Activated CD4-positive, alpha-beta T cell treated with anti-CD3 and anti-CD28 coated beads, Interleukin-2, amount 10 ng/mL, durations not matched to agents 7 days and 5 days (primary cell): Measurements from ENCODE around the gene LNPEP. TPM values are rescaled to one million over a fixed set of nuclear protein-coding genes. Genes with fewer than 3 reads are reported as not detected.

Source experiments
- CTCF ChIA-PET: fragments of 350-600 bp; sonication (Branson Sonifier 250); formaldehyde crosslinking; loops from one replicate; lab custom pipeline; 2021; ENCODE audit warnings: antibody characterized with exemption; lab: Charles Lee
- POLR2A ChIA-PET: fragments of 350-600 bp; sonication (Branson Sonifier 250); formaldehyde crosslinking; loops from one replicate; lab custom pipeline; 2021; ENCODE audit warnings: antibody characterized with exemption; lab: Charles Lee
- DNase-seq: peaks from one replicate; pipeline ENCODE4 v3.0.0-alpha.2; 2020
- H3K27ac Mint-ChIP-seq: one replicate; pipeline ENCODE4 v1.8.0; 2021; ENCODE audit warnings: mild to moderate bottlenecking, moderate library complexity, mixed read lengths
- H3K27me3 Mint-ChIP-seq: one replicate; pipeline ENCODE4 v1.8.0; 2021; ENCODE audit warnings: mixed read lengths
- H3K36me3 Mint-ChIP-seq: one replicate; pipeline ENCODE4 v1.8.0; 2021; ENCODE audit warnings: low read depth, mixed read lengths
- H3K4me1 Mint-ChIP-seq: one replicate; pipeline ENCODE4 v1.8.0; 2021; ENCODE audit warnings: mixed read lengths
- H3K4me3 Mint-ChIP-seq: one replicate; pipeline ENCODE4 v1.8.0; 2021; ENCODE audit warnings: mild to moderate bottlenecking, moderate library complexity, mixed read lengths
- H3K9me3 Mint-ChIP-seq: one replicate; pipeline ENCODE4 v1.8.0; 2021; ENCODE audit warnings: mixed read lengths
- total RNA-seq, 2 experiments: library from RNA; stranded (reverse); gene quantifications; one replicate each; pipeline ENCODE4 v1.2.3, GENCODE V29; 2021

The LNPEP gene
- total RNA-seq, 2 experiments from 2014 or later, result 91.4 to 97.2 TPM

DNA sequence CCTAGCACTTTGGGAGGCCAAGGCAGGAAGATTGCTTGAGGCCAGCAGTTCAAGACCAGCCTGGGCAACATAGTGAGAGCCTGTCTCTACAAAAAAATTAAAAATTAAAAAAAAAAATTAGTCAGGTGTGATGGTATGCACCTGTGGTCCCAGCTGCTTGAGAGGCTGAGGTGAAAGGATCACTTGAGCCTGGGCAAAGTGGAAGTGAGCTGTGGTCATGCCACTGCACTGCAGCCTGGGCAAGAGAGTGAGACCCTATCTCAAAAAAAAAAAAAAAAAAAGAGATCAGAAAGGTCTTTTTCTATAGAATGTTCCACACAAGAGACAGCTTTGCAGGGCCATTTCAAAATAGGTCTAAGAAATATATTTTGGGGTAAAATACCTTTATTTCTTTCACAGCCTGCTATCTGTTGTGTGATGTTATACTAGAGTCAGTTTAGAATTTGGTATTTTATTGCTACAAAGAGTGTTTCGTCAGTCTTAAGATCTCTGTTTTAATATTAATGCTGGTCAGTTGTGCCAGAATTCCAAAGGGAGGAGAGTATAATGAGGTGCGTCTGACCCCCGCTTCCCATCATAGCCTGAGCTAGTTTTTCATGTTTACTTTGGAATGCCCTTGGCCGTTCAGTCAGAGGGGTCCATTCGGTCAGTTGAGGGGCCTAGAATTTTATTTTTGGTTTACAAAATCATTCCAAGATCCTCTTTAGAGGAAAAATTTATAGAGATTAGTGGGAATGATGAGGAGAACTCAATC lies 9.4 kb downstream of the LNPEP start:
- Mint-ChIP-seq H3K36me3 (peaks cover 59% of the 10 kb centered on the region), H3K27ac (peak overlapping the region; percentile 25), H3K9me3 (peaks cover 6% of the 10 kb centered on the region), H3K4me3 (no peak overlapping the region), H3K27me3 (no peaks in the 10 kb centered on the region), H3K4me1 (peaks cover 54% of the 10 kb centered on the region)
- no peak for DNase-seq
- POLR2A ChIA-PET, result no interaction called here
- CTCF ChIA-PET, result interaction anchor here (0.6 to 1.9 kb wide), 5 partner anchors 9 to 107 kb away, joined by 3 to 5 read pairs (median 3); partner anchors contain the start of gene LNPEP

- no peak for DNase-seq
- Mint-ChIP-seq H3K9me3 (peaks cover 6% of the 10 kb centered on the region), H3K27ac (no peak overlapping the region), H3K4me1 (peaks cover 47% of the 10 kb centered on the region), H3K27me3 (no peaks in the 10 kb centered on the region), H3K36me3 (peaks cover 58% of the 10 kb centered on the region), H3K4me3 (no peak overlapping the region)
- CTCF ChIA-PET, result interaction anchor here (1.2 to 1.9 kb wide), 3 partner anchors 10 to 16 kb away, joined by 3 to 5 read pairs (median 3); partner anchors contain the start of gene LNPEP
- POLR2A ChIA-PET, result no interaction called here
Measured at GRCh38 chr5:96946381-96946780, 10.5 kb downstream of the LNPEP start.

DNA sequence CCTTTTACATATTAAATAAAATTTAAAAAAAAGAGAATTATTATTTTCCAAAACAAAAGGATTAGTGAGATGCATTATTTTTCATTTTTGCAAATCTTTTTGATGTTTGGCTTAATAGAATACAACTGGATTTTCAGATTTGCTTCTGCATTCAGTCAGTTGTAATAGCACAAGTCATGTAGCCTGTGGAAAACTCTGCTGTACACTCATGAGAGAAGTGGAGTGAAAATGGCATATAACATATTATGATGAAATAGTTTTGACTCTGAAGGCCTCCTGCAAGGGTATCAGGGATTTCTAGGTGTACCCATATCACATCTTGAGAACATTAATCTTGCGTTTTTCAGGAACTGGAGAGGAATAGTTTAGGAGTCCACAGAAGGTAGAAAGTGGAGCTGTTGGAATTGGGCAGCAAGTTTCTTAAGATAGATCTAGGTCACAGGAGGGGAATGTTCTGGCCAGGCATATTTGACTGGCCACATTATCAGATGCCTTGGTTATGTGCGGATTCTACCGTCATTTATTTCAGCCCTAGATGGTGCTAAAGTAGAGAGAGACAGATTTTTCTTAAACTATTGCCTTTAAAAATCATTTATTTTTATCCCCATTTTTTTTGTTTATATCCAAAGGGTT lies 16.4 kb downstream of the LNPEP start:
- ChIA-PET POLR2A (no interaction called here), CTCF (interaction anchor here (0.7 kb wide), 1 partner anchor 190 kb away, joined by 3 read pairs; the partner anchor contains the start of gene LIX1)
- H3K9me3 Mint-ChIP-seq, result peaks cover 6% of the 10 kb centered on the region
- peaks cover 57% of the 10 kb centered on the region for H3K4me1 Mint-ChIP-seq
- no peaks in the 10 kb centered on the region for H3K27me3 Mint-ChIP-seq
- no peak overlapping the region for H3K4me3 Mint-ChIP-seq
- DNase-seq, result no peak
- H3K27ac Mint-ChIP-seq, result no peak overlapping the region
- peaks cover 54% of the 10 kb centered on the region for H3K36me3 Mint-ChIP-seq

DNA sequence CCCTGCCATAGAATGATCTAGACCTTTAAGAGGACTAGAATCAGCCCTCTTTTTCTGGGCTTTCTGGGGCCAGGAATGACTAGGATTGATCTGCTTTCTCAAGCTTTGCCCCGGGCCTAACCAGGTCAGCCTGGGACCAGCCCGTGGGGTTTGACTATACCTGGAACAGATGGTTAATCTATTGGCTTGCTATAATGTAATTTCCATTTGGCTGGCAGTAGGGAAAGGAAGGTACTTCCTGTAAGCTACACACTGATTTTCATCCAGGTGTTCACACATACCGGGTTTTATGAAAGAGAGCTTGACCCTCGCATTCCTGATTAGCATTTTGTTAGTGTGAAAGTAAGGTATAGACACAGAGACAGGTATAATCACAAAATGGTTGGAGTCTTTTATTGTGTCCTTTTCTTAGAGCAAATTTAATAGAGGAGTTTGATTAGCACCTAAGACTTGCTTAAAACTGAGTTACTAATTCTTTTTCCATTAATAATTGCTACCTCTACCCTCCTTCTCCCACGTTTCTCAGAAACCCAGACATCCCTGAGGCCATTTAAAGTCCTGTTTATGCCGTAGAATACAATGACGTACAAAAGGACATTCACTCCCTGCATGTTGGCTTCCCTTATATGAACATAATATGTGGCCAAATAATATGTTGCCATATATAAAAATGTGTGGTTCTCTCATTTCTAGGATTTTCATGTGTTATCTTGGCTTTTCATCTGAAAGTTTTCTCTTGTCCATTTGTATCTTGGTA lies 17.3 kb downstream of the LNPEP start:
- Mint-ChIP-seq H3K27ac (no peak overlapping the region), H3K4me3 (no peak overlapping the region), H3K27me3 (no peaks in the 10 kb centered on the region), H3K36me3 (peaks cover 53% of the 10 kb centered on the region), H3K9me3 (peaks cover 6% of the 10 kb centered on the region), H3K4me1 (peaks cover 62% of the 10 kb centered on the region)
- ChIA-PET CTCF (interaction anchor here (0.7 kb wide), 1 partner anchor 79 kb away, joined by 4 read pairs; no protein-coding TSS in a partner anchor), POLR2A (no interaction called here)
- DNase-seq, result no peak

GRCh38 chr5:96957254-96958049 lies 21.6 kb downstream of the LNPEP start:
- ChIA-PET CTCF (interaction anchor here (0.7 to 1.3 kb wide), 4 partner anchors 9 to 89 kb away, joined by 3 to 4 read pairs (median 3); no protein-coding TSS in a partner anchor), POLR2A (no interaction called here)
- H3K4me1 Mint-ChIP-seq, result peaks cover 74% of the 10 kb centered on the region
- H3K36me3 Mint-ChIP-seq, result peaks cover 35% of the 10 kb centered on the region
- H3K4me3 Mint-ChIP-seq, result peak overlapping the region; percentile 52
- no peaks in the 10 kb centered on the region for H3K27me3 Mint-ChIP-seq
- no peaks in the 10 kb centered on the region for H3K9me3 Mint-ChIP-seq
- no peak for DNase-seq
- peak overlapping the region; percentile 86 for H3K27ac Mint-ChIP-seq

GRCh38 chr5:96958977-96959376 lies 23.1 kb downstream of the LNPEP start:
- H3K4me3 Mint-ChIP-seq, result no peak overlapping the region
- DNase-seq, result no peak
- H3K27ac Mint-ChIP-seq, result peak overlapping the region; percentile 66
- POLR2A ChIA-PET, result no interaction called here
- peaks cover 74% of the 10 kb centered on the region for H3K4me1 Mint-ChIP-seq
- CTCF ChIA-PET, result interaction anchor here (1.0 kb wide), 1 partner anchor 28 kb away, joined by 3 read pairs; no protein-coding TSS in a partner anchor
- H3K27me3 Mint-ChIP-seq, result no peaks in the 10 kb centered on the region
- no peaks in the 10 kb centered on the region for H3K9me3 Mint-ChIP-seq
- peaks cover 46% of the 10 kb centered on the region for H3K36me3 Mint-ChIP-seq

DNA sequence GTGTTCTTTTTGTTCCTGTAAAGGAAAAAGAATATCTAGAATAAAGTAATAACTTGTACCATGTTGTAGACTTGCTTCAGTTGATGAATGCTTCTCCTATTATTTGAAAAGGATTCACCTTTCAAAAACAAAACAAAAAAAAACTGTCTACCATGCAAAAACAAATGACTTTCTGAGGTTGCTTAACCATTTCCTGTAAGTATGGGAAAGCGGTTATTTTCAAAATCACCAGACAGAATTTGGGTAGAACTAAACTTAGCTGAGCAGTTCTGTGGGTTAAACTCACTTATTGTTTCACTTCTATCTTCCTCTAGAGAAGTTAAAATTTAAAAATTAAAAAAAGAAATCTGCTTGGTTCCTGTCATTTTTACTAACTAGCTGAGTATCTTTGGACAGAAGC lies 25.2 kb downstream of the LNPEP start:
- Mint-ChIP-seq H3K4me3 (peak overlapping the region; percentile 71), H3K4me1 (peaks cover 78% of the 10 kb centered on the region)

DNA sequence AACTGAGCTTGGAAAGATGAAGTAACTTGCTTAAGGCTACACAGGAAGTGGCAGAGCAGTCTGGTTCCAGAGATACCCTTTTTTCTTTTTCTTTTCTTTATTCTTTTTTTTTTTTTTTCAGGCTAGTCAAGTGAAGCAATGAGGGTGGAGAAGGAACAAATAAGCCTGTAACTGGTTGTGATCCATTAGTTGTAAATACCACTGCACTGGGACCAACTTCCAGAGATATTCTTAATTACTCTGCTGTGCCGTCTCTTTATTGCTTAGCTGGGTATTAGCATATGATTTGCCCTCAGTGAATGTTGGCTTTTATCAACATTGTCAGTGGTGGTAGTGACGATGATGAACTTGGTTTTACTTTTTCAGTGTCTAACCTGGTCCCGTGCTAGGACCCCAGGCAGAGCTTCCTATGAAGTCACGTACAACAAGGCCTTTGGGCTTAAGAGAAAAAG lies 26.7 kb downstream of the LNPEP start:
- Mint-ChIP-seq H3K4me3 (peak overlapping the region; percentile 71), H3K9me3 (no peaks in the 10 kb centered on the region), H3K36me3 (peaks cover 59% of the 10 kb centered on the region), H3K27ac (peak overlapping the region; percentile 91), H3K4me1 (peaks cover 71% of the 10 kb centered on the region), H3K27me3 (no peaks in the 10 kb centered on the region)
- DNase-seq, result no peak
- ChIA-PET POLR2A (no interaction called here), CTCF (interaction anchor here (0.6 to 1.5 kb wide), 6 partner anchors 17 to 154 kb away, joined by 3 to 5 read pairs (median 3); partner anchors contain the start of gene LNPEP)

More for the DNA sequence above, 25.2 kb downstream of the LNPEP start:
- H3K27me3 Mint-ChIP-seq, result no peaks in the 10 kb centered on the region
- H3K9me3 Mint-ChIP-seq, result no peaks in the 10 kb centered on the region
- ChIA-PET CTCF (interaction anchor here (1.0 kb wide), 1 partner anchor 52 kb away, joined by 3 read pairs; no protein-coding TSS in a partner anchor), POLR2A (interaction anchor here (0.7 to 1.1 kb wide), 3 partner anchors 25 to 145 kb away, joined by 3 to 4 read pairs (median 4); partner anchors contain the start of gene LNPEP)
- H3K36me3 Mint-ChIP-seq, result peaks cover 56% of the 10 kb centered on the region
- H3K27ac Mint-ChIP-seq, result peak overlapping the region; percentile 91
- peak; percentile 27 for DNase-seq

- H3K4me1 Mint-ChIP-seq, result peaks cover 69% of the 10 kb centered on the region
- POLR2A ChIA-PET, result no interaction called here
Measured at GRCh38 chr5:96963267-96963666, 27.4 kb downstream of the LNPEP start.

DNA sequence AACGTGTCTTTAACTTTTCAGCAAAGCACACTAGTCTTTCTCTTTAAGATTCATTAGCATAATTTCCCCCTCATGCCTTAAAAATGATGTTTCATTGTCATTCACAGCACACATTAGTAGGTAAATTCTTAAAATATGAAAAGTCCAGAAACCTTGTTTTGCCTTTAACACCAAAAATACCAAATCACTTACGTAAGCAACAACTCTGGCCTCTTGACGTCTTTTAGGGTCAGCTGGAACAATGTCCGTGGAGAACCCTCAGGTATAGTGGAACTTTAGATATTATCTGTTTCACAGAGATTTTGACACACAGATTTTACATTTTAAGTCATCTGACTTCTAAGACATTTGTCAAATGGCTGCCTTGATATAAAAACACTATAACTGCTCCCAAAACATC lies 30.9 kb downstream of the LNPEP start:
- Mint-ChIP-seq H3K4me1 (peaks cover 73% of the 10 kb centered on the region), H3K9me3 (no peaks in the 10 kb centered on the region), H3K27ac (no peak overlapping the region), H3K27me3 (no peaks in the 10 kb centered on the region), H3K36me3 (peaks cover 57% of the 10 kb centered on the region), H3K4me3 (no peak overlapping the region)
- no peak for DNase-seq
- CTCF ChIA-PET, result interaction anchor here (0.6 to 1.2 kb wide), 4 partner anchors 9 to 41 kb away, joined by 3 to 4 read pairs (median 3); partner anchors contain the start of gene LNPEP
- POLR2A ChIA-PET, result interaction anchor here (0.6 kb wide), 1 partner anchor 82 kb away, joined by 3 read pairs; no protein-coding TSS in a partner anchor

More at GRCh38 chr5:96963267-96963666, 27.4 kb downstream of the LNPEP start:
- H3K9me3 Mint-ChIP-seq, result no peaks in the 10 kb centered on the region
- H3K4me3 Mint-ChIP-seq, result peak overlapping the region; percentile 71
- CTCF ChIA-PET, result interaction anchor here (0.7 to 1.5 kb wide), 6 partner anchors 17 to 155 kb away, joined by 3 to 5 read pairs (median 3); partner anchors contain the start of gene LNPEP
- peak; percentile 29 for DNase-seq
- H3K27ac Mint-ChIP-seq, result peak overlapping the region; percentile 91
- H3K36me3 Mint-ChIP-seq, result peaks cover 57% of the 10 kb centered on the region
- no peaks in the 10 kb centered on the region for H3K27me3 Mint-ChIP-seq

GRCh38 chr5:96967400-96967799 lies 31.5 kb downstream of the LNPEP start:
- CTCF ChIA-PET, result interaction anchor here (0.6 kb wide), 1 partner anchor 41 kb away, joined by 3 read pairs; no protein-coding TSS in a partner anchor
- H3K4me3 Mint-ChIP-seq, result no peak overlapping the region
- no peak overlapping the region for H3K27ac Mint-ChIP-seq
- peaks cover 73% of the 10 kb centered on the region for H3K4me1 Mint-ChIP-seq
- H3K27me3 Mint-ChIP-seq, result no peaks in the 10 kb centered on the region
- no peak for DNase-seq
- POLR2A ChIA-PET, result interaction anchor here (0.6 kb wide), 1 partner anchor 82 kb away, joined by 3 read pairs; no protein-coding TSS in a partner anchor
- peaks cover 58% of the 10 kb centered on the region for H3K36me3 Mint-ChIP-seq
- no peaks in the 10 kb centered on the region for H3K9me3 Mint-ChIP-seq
